Endothelial cell of umbilical vein (primary cell): Measurements from ENCODE around the gene TIRAP.

ENCODE experiments used
- EZH2 ChIP-seq: IDR thresholded peaks from 2 replicates; pipeline ENCODE4 v1.6.1; 2012; ENCODE audit warnings: borderline replicate concordance, low read depth, mild to moderate bottlenecking, moderate library complexity, low read length, inconsistent platforms; ENCODE audit not compliant: severe bottlenecking
- GATA2 ChIP-seq: IDR thresholded peaks from 2 replicates; pipeline ENCODE4 v1.7.0; 2011; ENCODE audit warnings: low read depth, mild to moderate bottlenecking, moderate library complexity, mixed read lengths, low read length; ENCODE audit not compliant: insufficient read length, insufficient read depth
- POLR2A ChIP-seq: IDR thresholded peaks from 2 replicates; pipeline ENCODE4 v1.6.1; 2012; ENCODE audit warnings: low read depth, mild to moderate bottlenecking, control low read depth, low read length
- POLR2AphosphoS5 ChIP-seq: IDR thresholded peaks from 2 replicates; pipeline ENCODE4 v1.6.1; 2012; ENCODE audit warnings: low read depth, mild to moderate bottlenecking, control low read depth, low read length, moderate library complexity; ENCODE audit not compliant: insufficient read depth
- TF ChIP-seq, protein P1 (sequence below), 2 donors: IDR thresholded peaks; 1 replicate in 1 of 2; 2 replicates in 1 of 2; pipeline ENCODE4 v1.5.1; 2011; ENCODE audit warnings: low read length in 2 of 2, mild to moderate bottlenecking in 2 of 2, moderate library complexity in 2 of 2, control low read depth in 1 of 2, inconsistent platforms in 1 of 2, low read depth in 1 of 2; ENCODE audit not compliant: insufficient read depth in 1 of 2; ENCODE audit errors: extremely low read depth in 1 of 2

DNA sequence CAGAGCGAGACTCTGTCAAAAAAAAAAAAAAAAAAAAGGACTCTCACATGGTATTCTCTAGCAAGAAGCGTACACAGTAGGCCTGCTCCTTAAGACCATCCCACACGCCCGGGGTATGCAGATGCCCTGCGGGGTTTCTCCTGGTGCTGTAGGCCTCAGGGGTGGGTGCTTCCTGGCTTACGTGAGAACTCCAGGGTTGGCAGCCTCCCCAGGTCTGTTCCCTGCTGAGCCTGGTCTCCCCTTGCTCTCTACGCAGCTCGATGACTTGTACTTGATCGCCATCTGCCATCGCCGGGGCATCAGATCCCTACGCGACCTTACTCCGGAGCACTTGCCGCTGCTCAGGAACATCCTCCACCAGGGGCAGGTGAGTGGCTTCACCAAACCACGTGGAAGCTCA is 60.2 kb downstream of the TIRAP start:
- TF ChIP-seq, protein P1, sequence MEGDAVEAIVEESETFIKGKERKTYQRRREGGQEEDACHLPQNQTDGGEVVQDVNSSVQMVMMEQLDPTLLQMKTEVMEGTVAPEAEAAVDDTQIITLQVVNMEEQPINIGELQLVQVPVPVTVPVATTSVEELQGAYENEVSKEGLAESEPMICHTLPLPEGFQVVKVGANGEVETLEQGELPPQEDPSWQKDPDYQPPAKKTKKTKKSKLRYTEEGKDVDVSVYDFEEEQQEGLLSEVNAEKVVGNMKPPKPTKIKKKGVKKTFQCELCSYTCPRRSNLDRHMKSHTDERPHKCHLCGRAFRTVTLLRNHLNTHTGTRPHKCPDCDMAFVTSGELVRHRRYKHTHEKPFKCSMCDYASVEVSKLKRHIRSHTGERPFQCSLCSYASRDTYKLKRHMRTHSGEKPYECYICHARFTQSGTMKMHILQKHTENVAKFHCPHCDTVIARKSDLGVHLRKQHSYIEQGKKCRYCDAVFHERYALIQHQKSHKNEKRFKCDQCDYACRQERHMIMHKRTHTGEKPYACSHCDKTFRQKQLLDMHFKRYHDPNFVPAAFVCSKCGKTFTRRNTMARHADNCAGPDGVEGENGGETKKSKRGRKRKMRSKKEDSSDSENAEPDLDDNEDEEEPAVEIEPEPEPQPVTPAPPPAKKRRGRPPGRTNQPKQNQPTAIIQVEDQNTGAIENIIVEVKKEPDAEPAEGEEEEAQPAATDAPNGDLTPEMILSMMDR (IDR thresholded peaks at IDR 0.05; ENCODE audit: extremely low read depth in 1 of 2, insufficient read depth in 1 of 2, low read depth in 1 of 2, low read length in 2 of 2), result no peak
- TF ChIP-seq GATA2 (no peak), EZH2 (no peak), POLR2A (no peak), POLR2AphosphoS5 (no peak)
